HEK293 (cell line): Measurements from ENCODE around the gene ZNF329.

Experiments
- CTCF ChIA-PET: fragments of 350-600 bp; formaldehyde crosslinking; extraction: SDS; loops from one replicate; lab custom pipeline; 2021; ENCODE audit warnings: antibody characterized with exemption; lab: Yijun Ruan, JAX
- POLR2A ChIA-PET: fragments of 300-600 bp; formaldehyde crosslinking; extraction: SDS; loops from one replicate; lab custom pipeline; 2020; ENCODE audit warnings: antibody characterized with exemption, inconsistent platforms; lab: Yijun Ruan, JAX
- H3K27ac ChIP-seq: fragments of 200-500 bp; sonication (Bioruptor generic); 2 replicates; pipeline ENCODE4 v1.5.1; 2014; ENCODE audit warnings: low read depth, low read length, control low read depth, inconsistent platforms; ENCODE audit errors: extremely low read depth
- H3K36me3 ChIP-seq, 2 experiments: fragments of 200-500 bp in 1 of 2; sonication (Bioruptor generic) in 1 of 2; 1 replicate in 1 of 2; 2 replicates in 1 of 2; pipeline ENCODE4 v1.5.1; 2014 to 2017; ENCODE audit warnings: inconsistent platforms in 2 of 2, low read length in 2 of 2; ENCODE audit not compliant: control insufficient read depth in 2 of 2, insufficient read depth in 1 of 2
- H3K4me1 ChIP-seq: fragments of 200-500 bp; sonication (Bioruptor generic); 2 replicates; pipeline ENCODE4 v1.5.1; 2014; ENCODE audit warnings: mild to moderate bottlenecking, low read length, inconsistent platforms; ENCODE audit not compliant: control insufficient read depth, insufficient read depth
- H3K4me3 ChIP-seq: 2 replicates; pipeline ENCODE4 v1.5.1; 2011; ENCODE audit warnings: low read depth, mild to moderate bottlenecking, control low read depth, low read length, moderate library complexity
- H3K9me3 ChIP-seq: fragments of 200-500 bp; sonication (Bioruptor generic); 2 replicates; pipeline ENCODE4 v1.5.1; 2014; ENCODE audit warnings: low read depth, low read length, inconsistent platforms; ENCODE audit not compliant: control insufficient read depth, insufficient read depth
- MEIS1 ChIP-seq: sonication (generic); formaldehyde crosslinking; IDR thresholded peaks from 2 replicates; pipeline ENCODE4 v1.8.1; 2022; ENCODE audit warnings: missing genetic modification reagents, mild to moderate bottlenecking, borderline replicate concordance
- OSR2 ChIP-seq: fragments of 450-650 bp; formaldehyde crosslinking; IDR thresholded peaks from 2 replicates; pipeline ENCODE4 v1.5.1; 2016; ENCODE audit warnings: missing biosample characterization, missing genetic modification characterization
- PRDM1 ChIP-seq: fragments of 450-650 bp; formaldehyde crosslinking; IDR thresholded peaks from 2 replicates; pipeline ENCODE4; 2016; ENCODE audit warnings: missing biosample characterization, missing genetic modification characterization
- RBAK ChIP-seq: fragments of 450-650 bp; formaldehyde crosslinking; IDR thresholded peaks from 2 replicates; pipeline ENCODE4 v1.5.1; 2016; ENCODE audit warnings: missing biosample characterization, missing genetic modification characterization
- SP7 ChIP-seq: fragments of 450-650 bp; formaldehyde crosslinking; IDR thresholded peaks from 2 replicates; pipeline ENCODE4 v1.5.1; 2016; ENCODE audit warnings: missing biosample characterization, missing genetic modification characterization
- ZNF140 ChIP-seq: fragments of 450-650 bp; formaldehyde crosslinking; IDR thresholded peaks from 2 replicates; pipeline ENCODE4 v1.5.1; 2016; ENCODE audit warnings: missing biosample characterization, missing genetic modification characterization
- ZNF24 ChIP-seq: fragments of 450-650 bp; formaldehyde crosslinking; IDR thresholded peaks from 2 replicates; pipeline ENCODE4 v1.5.1; 2016; ENCODE audit warnings: missing biosample characterization, missing genetic modification characterization
- ZNF394 ChIP-seq: fragments of 450-650 bp; formaldehyde crosslinking; IDR thresholded peaks from 2 replicates; pipeline ENCODE4 v1.5.1; 2016; ENCODE audit warnings: missing biosample characterization, missing genetic modification characterization, mild to moderate bottlenecking, moderate library complexity, borderline replicate concordance
- ZNF426 ChIP-seq: fragments of 450-650 bp; formaldehyde crosslinking; IDR thresholded peaks from 2 replicates; pipeline ENCODE4 v1.5.1; 2017; ENCODE audit warnings: missing biosample characterization, missing genetic modification characterization, mild to moderate bottlenecking, inconsistent platforms, moderate library complexity
- ZNF433 ChIP-seq: fragments of 450-650 bp; formaldehyde crosslinking; IDR thresholded peaks from 2 replicates; pipeline ENCODE4 v1.5.1; 2016; ENCODE audit warnings: missing biosample characterization, missing genetic modification characterization, low read depth
- ZNF621 ChIP-seq: fragments of 450-650 bp; formaldehyde crosslinking; IDR thresholded peaks from 2 replicates; pipeline ENCODE4 v1.5.1; 2017; ENCODE audit warnings: missing biosample characterization, missing genetic modification characterization
- ZNF629 ChIP-seq: fragments of 450-650 bp; formaldehyde crosslinking; IDR thresholded peaks from 2 replicates; pipeline ENCODE4 v1.5.1; 2017; ENCODE audit warnings: missing biosample characterization, missing genetic modification characterization
- ZNF701 ChIP-seq: fragments of 450-650 bp; formaldehyde crosslinking; IDR thresholded peaks from 2 replicates; pipeline ENCODE4 v1.5.1; 2016; ENCODE audit warnings: missing biosample characterization, missing genetic modification characterization
- ZNF768 ChIP-seq: fragments of 450-650 bp; formaldehyde crosslinking; IDR thresholded peaks from 2 replicates; pipeline ENCODE4 v1.5.1; 2018; ENCODE audit warnings: missing biosample characterization, mild to moderate bottlenecking, missing genetic modification characterization
- ZNF830 ChIP-seq: fragments of 450-650 bp; IDR thresholded peaks from 2 replicates; pipeline ENCODE4 v1.5.0; 2018; ENCODE audit warnings: missing biosample characterization, missing genetic modification characterization, low read depth, mild to moderate bottlenecking, moderate library complexity
- ZSCAN18 ChIP-seq: fragments of 450-650 bp; formaldehyde crosslinking; IDR thresholded peaks from 2 replicates; pipeline ENCODE4 v1.5.1; 2016; ENCODE audit warnings: missing biosample characterization, missing genetic modification characterization

Gene ZNF329

GRCh38 chr19:58093071-58093470 is 57.5 kb downstream of the ZNF329 start:
- POLR2A ChIA-PET: interaction anchor here (0.6 to 1.1 kb wide), 5 partner anchors 10 to 841 kb away, joined by 3 to 6 read pairs (median 4); no protein-coding TSS in a partner anchor
- H3K4me3 ChIP-seq: no peak overlapping the region
- H3K4me1 ChIP-seq: no peaks in the 10 kb centered on the region
- TF ChIP-seq RBAK (tag by site-specific recombination): no peak
- TF ChIP-seq ZNF830: no peak
- TF ChIP-seq ZNF394 (tag by site-specific recombination): no peak
- TF ChIP-seq, all 188 proteins: peak for 0
- peaks cover 0 to 44% of the 10 kb centered on the region in 2 experiments; a peak in 2 of 3 replicates for H3K36me3 ChIP-seq
- peaks cover 6% of the 10 kb centered on the region for H3K9me3 ChIP-seq
- no peak overlapping the region for H3K27ac ChIP-seq
- CTCF ChIA-PET: interaction anchor here (0.6 to 0.7 kb wide), 2 partner anchors 102 to 208 kb away, joined by 3 read pairs; no protein-coding TSS in a partner anchor

DNA sequence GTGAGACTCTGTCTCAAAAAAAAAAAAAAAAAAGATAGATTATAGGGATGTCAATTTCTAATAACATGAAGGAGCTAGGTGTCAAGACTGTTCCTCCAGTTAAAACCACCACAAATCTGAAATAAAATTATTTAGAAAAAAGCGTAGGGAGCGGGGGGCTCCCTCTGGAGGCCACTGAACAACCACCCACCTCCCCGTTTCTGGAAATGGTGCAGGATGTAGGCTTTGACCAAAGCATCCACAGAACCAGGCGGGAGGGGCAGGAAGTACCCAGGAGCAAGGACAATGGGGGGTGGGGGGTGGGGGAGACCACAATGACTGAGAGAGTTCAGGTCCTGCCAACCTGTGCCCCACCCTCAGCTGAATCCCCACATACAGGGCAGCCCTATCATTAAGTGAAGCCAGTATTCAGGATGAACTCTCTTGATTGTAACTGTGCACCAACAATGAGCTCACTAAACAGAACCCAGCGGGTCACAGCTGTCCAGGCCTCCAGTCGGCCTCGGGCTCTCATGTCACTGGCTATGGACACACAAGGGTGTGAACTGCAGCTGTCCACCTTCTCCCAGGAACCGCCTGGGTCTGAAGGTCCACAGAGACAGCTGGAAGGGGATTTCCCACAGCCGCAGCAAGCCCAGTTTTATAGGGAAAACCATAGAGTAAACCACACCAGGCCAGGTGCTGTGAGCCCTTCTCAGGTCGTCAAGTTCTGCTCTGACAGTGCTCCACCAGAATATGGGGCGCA is 59.2 kb downstream of the ZNF329 start:
- peaks cover 4 to 53% of the 10 kb centered on the region in 2 experiments; a peak in 2 of 3 replicates for H3K36me3 ChIP-seq
- H3K27ac ChIP-seq: no peak overlapping the region
- TF ChIP-seq RBAK (tag by site-specific recombination): no peak
- TF ChIP-seq PRDM1 (tag by site-specific recombination): no peak
- no peak for TF ChIP-seq ZNF768 (tag by site-specific recombination)
- TF ChIP-seq MEIS1 (CRISPR knock-in tag): no peak
- TF ChIP-seq OSR2 (tag by site-specific recombination): no peak
- TF ChIP-seq ZNF140 (tag by site-specific recombination): no peak
- no peak for TF ChIP-seq ZNF24 (tag by site-specific recombination)
- TF ChIP-seq SP7 (tag by site-specific recombination): no peak
- no peaks in the 10 kb centered on the region for H3K4me1 ChIP-seq
- no peak overlapping the region for H3K4me3 ChIP-seq
- H3K9me3 ChIP-seq: peaks cover 3% of the 10 kb centered on the region
- POLR2A ChIA-PET: interaction anchor here (0.6 to 1.5 kb wide), 3 partner anchors 9 to 129 kb away, joined by 4 to 6 read pairs (median 4); no protein-coding TSS in a partner anchor
- CTCF ChIA-PET: interaction anchor here (0.6 to 0.7 kb wide), 2 partner anchors 32 to 1177 kb away, joined by 3 read pairs; no protein-coding TSS in a partner anchor

GRCh38 chr19:58089846-58090245 is 60.7 kb downstream of the ZNF329 start:
- Histone ChIP-seq H3K9me3 (no peaks in the 10 kb centered on the region; the same call in 1 of the 2 replicates), H3K4me1 (no peaks in the 10 kb centered on the region), H3K4me3 (no peak overlapping the region), H3K27ac (no peak overlapping the region), H3K36me3 (peaks cover 4 to 53% of the 10 kb centered on the region in 2 experiments; a peak in 2 of 3 replicates)
- CTCF ChIA-PET: no interaction called here
- TF ChIP-seq ZNF426 (tag by site-specific recombination): no peak
- POLR2A ChIA-PET: interaction anchor here (0.6 to 0.9 kb wide), 3 partner anchors 16 to 413 kb away, joined by 3 to 5 read pairs (median 4); partner anchors contain the start of gene ZNF544

GRCh38 chr19:58088521-58089052 is 62.0 kb downstream of the ZNF329 start:
- ChIA-PET CTCF (no interaction called here), POLR2A (no interaction called here)
- Histone ChIP-seq H3K36me3 (peaks cover 4 to 55% of the 10 kb centered on the region in 2 experiments; a peak in 2 of 3 replicates), H3K4me3 (no peak overlapping the region), H3K9me3 (no peaks in the 10 kb centered on the region; the same call in 1 of the 2 replicates), H3K27ac (no peak overlapping the region), H3K4me1 (no peaks in the 10 kb centered on the region)
- no peak for TF ChIP-seq ZNF433
- TF ChIP-seq ZSCAN18 (tag by site-specific recombination): no peak
- TF ChIP-seq ZNF621 (tag by site-specific recombination): no peak
- TF ChIP-seq ZNF701 (tag by site-specific recombination): no peak
- TF ChIP-seq ZNF629 (tag by site-specific recombination): no peak
